Activated naive CD8-positive, alpha-beta T cell treated with anti-CD3 and anti-CD28 coated beads, Interleukin-2, amount 10 ng/mL, durations not matched to agents 7 days and 5 days (primary cell): ENCODE measurements around the gene PPP6C. TPM values are rescaled to one million over a fixed set of nuclear protein-coding genes. Genes with fewer than 3 reads are reported as not detected.
"Not testable (repeated sequence)": the region's sequence is repeated elsewhere in the genome, so short reads cannot be mapped to it uniquely, and the experiment has no call there.

Source experiments
- ATAC-seq: fragments of 150-1000 bp; cut with Tn5 transposase; one replicate; pipeline ENCODE4 v1.10.0; 2021; ENCODE audit warnings: low read depth, moderate library complexity
- POLR2A ChIA-PET: fragments of 350-600 bp; sonication (Branson Sonifier 250); formaldehyde crosslinking; loops from one replicate; lab custom pipeline; 2021; ENCODE audit warnings: antibody characterized with exemption; lab: Charles Lee
- DNase-seq: peaks from one replicate; pipeline ENCODE4 v3.0.0; 2021
- H3K27ac Mint-ChIP-seq: one replicate; pipeline ENCODE4 v1.8.0; 2022; ENCODE audit warnings: mild to moderate bottlenecking, mixed read lengths
- H3K27me3 Mint-ChIP-seq: one replicate; pipeline ENCODE4 v1.8.0; 2022; ENCODE audit warnings: mild to moderate bottlenecking, moderate library complexity, mixed read lengths
- H3K36me3 Mint-ChIP-seq: one replicate; pipeline ENCODE4 v1.8.0; 2021; ENCODE audit warnings: mild to moderate bottlenecking, mixed read lengths
- H3K4me1 Mint-ChIP-seq: one replicate; pipeline ENCODE4 v1.8.0; 2021; ENCODE audit warnings: mixed read lengths
- H3K4me3 Mint-ChIP-seq: one replicate; pipeline ENCODE4 v1.8.0; 2022; ENCODE audit warnings: mild to moderate bottlenecking, moderate library complexity, mixed read lengths
- H3K9me3 Mint-ChIP-seq: one replicate; pipeline ENCODE4 v1.8.0; 2021; ENCODE audit warnings: mixed read lengths
- total RNA-seq, 2 experiments: library from RNA; stranded (reverse); gene quantifications; one replicate each; pipeline ENCODE4 v1.2.3, GENCODE V29; 2021

The PPP6C gene
- 10 to 100 TPM; 48.8 to 50.4 TPM for total RNA-seq

DNA sequence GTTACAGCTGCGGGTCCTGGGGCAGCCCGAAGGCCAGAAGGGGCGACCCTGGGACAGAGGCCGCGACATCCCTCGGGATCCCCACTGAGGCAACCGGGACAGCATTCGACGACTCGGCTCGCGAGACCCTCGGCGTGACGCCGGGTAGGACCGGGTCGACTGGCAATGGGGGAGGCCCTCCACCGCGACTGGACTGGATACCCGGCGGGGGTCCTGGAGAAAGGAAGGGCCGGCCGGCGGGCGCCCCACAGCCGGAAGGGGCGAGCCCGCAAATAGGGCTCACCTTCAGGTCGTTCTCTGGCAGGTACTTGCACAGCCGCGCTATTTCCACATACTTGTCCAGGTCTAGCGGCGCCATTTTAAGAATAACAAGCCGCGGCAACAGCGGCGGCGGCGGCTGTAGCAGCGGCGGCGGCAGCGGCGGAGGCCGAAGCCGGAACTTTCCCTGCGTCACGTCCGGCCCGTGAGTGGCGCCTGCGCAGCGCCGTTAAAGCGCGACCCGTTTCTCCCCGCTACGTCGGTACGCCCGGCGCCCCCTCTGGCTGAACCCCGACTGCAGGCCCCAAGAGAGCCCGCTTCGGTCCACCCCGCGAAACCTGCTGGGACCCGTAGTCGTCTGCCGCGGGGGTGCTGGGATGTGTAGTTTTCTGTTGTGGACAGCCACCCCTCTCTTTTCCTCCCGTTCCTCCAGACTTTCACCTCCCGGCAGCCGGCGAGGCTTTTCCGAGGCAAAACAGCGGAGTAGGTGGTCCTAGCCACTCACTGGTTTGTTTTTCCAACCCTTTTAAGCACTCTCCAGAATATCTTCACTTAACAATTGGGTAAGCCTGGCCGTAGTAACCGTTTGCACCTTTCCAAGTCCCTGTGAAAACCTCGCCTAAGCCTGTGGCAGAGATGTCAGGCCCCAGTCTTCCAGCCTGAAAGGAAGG is at the start of gene PPP6C:
TSS of gene PPP6C (minus strand) at position 443 of the 929 bp plus-strand sequence. CDS start at position 358, 85 bp downstream.
- Mint-ChIP-seq H3K36me3 (no peaks in the 10 kb centered on the region), H3K4me1 (peaks cover 29% of the 10 kb centered on the region), H3K9me3 (no peaks in the 10 kb centered on the region), H3K27me3 (no peaks in the 10 kb centered on the region), H3K4me3 (peak within 1 kb of the TSS; percentile 96), H3K27ac (peak within 1 kb of the TSS; percentile 96)
- DNase-seq (peak; percentile 97), ATAC-seq (peak; percentile 98)
- POLR2A ChIA-PET = interaction anchor here (0.6 to 2.1 kb wide), 7 partner anchors 9 to 493 kb away, joined by 3 to 29 read pairs (median 4); partner anchors contain the start of genes GOLGA1, HSPA5 and RABEPK

DNA sequence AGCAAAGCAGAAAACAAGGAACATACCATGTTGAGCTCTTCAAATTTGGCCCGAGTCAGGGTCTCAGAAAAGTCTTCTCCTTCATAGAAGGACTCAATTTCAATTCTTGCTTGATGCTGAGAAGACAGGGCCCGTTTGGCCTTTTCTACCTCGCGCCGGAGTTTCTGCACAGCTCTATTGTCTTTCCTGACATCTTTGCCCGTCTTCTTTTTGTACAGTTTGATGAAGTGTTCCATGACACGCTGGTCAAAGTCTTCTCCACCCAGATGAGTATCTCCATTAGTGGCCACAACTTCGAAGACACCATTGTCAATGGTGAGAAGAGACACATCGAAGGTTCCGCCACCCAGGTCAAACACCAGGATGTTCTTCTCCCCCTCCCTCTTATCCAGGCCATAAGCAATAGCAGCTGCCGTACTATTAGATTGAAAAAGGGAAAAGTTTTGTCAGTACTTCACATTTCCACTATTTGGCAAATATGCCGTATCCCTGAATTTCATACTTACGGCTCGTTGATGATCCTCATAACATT is 49.4 kb upstream of the PPP6C start:
- Mint-ChIP-seq H3K27ac (peak overlapping the region; percentile 76), H3K27me3 (no peaks in the 10 kb centered on the region), H3K4me3 (peak overlapping the region; percentile 99), H3K9me3 (no peaks in the 10 kb centered on the region), H3K36me3 (peaks cover 40% of the 10 kb centered on the region), H3K4me1 (peaks cover 38% of the 10 kb centered on the region)
- no peak for DNase-seq
- POLR2A ChIA-PET = interaction anchor here (0.6 to 1.2 kb wide), 2 partner anchors 22 to 35 kb away, joined by 3 read pairs; partner anchors contain the start of gene GAPVD1
- no peak for ATAC-seq

DNA sequence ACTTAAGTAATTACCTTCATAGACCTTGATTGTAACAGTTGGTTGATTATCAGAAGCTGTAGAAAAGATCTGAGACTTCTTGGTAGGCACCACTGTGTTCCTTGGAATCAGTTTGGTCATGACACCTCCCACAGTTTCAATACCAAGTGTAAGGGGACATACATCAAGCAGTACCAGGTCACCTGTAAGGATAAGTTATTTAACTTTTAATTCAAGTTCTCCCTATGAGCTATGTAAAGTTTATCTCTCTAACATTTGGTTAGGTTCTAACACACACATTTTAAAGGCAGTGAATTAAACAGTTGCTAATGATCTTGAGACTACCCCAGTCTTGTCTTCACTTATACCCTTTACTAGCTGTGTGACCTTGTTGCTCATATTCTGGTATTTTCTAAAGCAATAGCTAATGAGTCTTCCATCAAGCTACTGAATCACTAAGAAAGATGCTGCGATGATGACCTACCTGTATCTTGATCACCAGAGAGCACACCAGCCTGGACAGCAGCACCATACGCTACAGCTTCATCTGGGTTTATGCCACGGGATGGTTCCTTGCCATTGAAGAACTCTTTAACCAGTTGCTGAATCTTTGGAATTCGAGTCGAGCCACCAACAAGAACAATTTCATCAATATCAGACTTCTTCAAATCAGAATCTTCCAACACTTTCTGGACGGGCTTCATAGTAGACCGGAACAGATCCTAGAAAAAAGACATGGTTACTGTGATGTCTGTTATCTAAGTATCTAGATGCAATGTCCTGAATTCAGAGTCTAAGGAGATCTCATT is 48.7 kb upstream of the PPP6C start:
- no peak for DNase-seq
- no peaks in the 10 kb centered on the region for H3K9me3 Mint-ChIP-seq
- POLR2A ChIA-PET = interaction anchor here (1.2 kb wide), 1 partner anchor 23 kb away, joined by 3 read pairs; the partner anchor contains the start of gene GAPVD1
- peaks cover 38% of the 10 kb centered on the region for H3K4me1 Mint-ChIP-seq
- peaks cover 44% of the 10 kb centered on the region for H3K36me3 Mint-ChIP-seq
- peak overlapping the region; percentile 76 for H3K27ac Mint-ChIP-seq
- H3K27me3 Mint-ChIP-seq = no peaks in the 10 kb centered on the region
- peak overlapping the region; percentile 99 for H3K4me3 Mint-ChIP-seq
- ATAC-seq = no peak

DNA sequence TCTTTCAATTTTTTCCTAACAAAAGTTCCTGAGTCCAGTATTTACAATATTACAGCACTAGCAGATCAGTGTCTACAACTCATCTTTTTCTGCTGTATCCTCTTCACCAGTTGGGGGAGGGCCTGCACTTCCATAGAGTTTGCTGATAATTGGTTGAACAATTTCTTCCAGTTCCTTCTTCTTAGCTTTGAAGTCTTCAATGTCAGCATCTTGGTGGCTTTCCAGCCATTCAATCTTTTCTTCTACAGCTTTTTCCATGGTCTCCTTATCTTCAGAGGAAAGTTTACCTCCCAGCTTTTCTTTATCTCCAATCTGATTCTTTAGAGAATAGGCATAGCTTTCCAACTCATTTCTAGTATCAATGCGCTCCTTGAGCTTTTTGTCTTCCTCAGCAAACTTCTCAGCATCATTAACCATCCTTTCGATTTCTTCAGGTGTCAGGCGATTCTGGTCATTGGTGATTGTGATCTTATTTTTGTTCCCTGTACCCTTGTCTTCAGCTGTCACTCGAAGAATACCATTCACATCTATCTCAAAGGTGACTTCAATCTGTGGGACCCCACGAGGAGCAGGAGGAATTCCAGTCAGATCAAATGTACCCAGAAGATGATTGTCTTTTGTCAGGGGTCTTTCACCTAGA is 47.0 kb upstream of the PPP6C start:
- not testable (repeated sequence) for ATAC-seq, H3K9me3 Mint-ChIP-seq, H3K27me3 Mint-ChIP-seq, DNase-seq
- POLR2A ChIA-PET = interaction anchor here (1.1 kb wide), 1 partner anchor 41 kb away, joined by 3 read pairs; no protein-coding TSS in a partner anchor
- Mint-ChIP-seq H3K27ac (peak overlapping the region; percentile 42), H3K4me1 (peaks cover 34% of the 10 kb centered on the region), H3K36me3 (peaks cover 45% of the 10 kb centered on the region), H3K4me3 (peak overlapping the region; percentile 55)

DNA sequence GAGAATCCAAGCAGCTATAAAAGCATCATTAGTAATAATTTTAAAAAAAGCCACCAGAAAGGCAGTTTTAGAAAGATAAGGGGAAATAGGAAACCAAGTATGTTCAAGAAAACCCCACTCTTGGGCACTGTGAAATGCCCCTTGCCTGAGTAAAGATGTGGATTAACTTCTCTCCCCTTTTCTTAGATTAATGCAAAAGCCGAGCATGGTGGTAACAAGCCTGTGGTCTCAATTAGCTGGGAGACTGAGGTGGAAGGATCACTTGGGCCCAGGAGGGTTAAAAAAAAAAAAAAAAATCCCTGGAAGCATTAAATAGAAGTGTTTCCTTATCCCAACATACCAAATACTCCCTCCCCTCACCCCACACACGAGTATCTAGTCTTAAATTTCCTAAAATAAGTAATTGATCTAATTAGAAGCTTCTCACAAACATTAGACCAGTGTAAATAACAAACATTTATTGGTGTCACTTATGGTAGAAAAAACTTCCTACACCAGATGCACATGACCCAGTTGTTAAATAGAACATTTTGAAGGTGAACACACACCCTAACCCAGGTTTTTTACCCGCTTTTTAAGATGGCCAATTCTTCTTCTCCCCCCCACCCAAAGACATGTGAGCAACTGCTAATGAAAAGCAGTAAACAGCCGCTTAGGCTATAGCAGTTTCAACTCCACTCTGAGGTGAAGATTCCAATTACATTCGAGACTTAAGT is 46.4 kb upstream of the PPP6C start:
- Mint-ChIP-seq H3K27me3 (no peaks in the 10 kb centered on the region), H3K4me3 (peak overlapping the region; percentile 55), H3K36me3 (peaks cover 42% of the 10 kb centered on the region), H3K27ac (peak overlapping the region; percentile 42), H3K9me3 (no peaks in the 10 kb centered on the region), H3K4me1 (peaks cover 34% of the 10 kb centered on the region)
- POLR2A ChIA-PET = no interaction called here
- no peak for ATAC-seq
- no peak for DNase-seq

DNA sequence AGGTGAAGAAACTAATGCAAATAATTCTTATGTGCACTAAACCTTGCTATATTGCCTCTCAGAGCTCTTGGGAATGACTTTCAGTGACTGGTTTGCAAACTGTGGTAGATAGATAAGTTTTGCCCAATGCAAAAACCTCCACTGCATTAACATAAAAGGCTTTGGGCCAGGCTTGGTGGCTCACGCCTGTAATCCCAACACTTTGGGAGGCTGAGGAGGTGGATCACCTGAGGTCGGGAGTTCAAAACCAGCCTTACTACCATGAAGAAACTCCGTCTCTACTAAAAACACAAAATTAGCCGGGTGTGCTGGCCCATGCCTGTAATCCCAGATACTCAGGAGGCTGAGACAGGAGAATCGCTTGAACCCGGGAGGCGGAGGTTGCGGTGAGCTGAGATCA is 44.5 kb upstream of the PPP6C start:
- H3K27ac Mint-ChIP-seq, ATAC-seq, H3K9me3 Mint-ChIP-seq, H3K27me3 Mint-ChIP-seq, DNase-seq, H3K4me3 Mint-ChIP-seq, POLR2A ChIA-PET: not testable (repeated sequence)
- peaks cover 31% of the 10 kb centered on the region for H3K4me1 Mint-ChIP-seq
- peaks cover 39% of the 10 kb centered on the region for H3K36me3 Mint-ChIP-seq

DNA sequence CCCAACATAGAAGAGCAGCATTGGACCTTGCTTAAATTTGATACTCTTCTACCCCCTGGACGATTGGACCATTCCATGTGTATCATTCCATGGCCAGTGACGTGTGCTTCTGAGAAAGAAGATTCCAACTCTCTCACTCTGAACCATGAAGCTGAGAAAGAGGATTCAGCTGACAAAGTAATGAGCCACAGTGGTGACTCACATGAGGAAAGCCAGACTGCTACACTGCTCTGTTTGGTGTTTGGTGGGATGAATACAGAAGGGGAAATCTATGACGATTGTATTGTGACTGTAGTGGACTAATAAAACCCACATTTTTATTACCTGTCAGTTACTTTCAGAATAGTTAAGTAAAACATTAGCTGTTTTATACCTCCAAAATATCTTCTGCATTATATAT is 44.1 kb upstream of the PPP6C start:
- DNase-seq (no peak), ATAC-seq (no peak)
- Mint-ChIP-seq H3K4me1 (peaks cover 26% of the 10 kb centered on the region), H3K9me3 (no peaks in the 10 kb centered on the region), H3K4me3 (no peak overlapping the region), H3K27me3 (no peaks in the 10 kb centered on the region), H3K27ac (no peak overlapping the region), H3K36me3 (peaks cover 35% of the 10 kb centered on the region)
- POLR2A ChIA-PET = no interaction called here

DNA sequence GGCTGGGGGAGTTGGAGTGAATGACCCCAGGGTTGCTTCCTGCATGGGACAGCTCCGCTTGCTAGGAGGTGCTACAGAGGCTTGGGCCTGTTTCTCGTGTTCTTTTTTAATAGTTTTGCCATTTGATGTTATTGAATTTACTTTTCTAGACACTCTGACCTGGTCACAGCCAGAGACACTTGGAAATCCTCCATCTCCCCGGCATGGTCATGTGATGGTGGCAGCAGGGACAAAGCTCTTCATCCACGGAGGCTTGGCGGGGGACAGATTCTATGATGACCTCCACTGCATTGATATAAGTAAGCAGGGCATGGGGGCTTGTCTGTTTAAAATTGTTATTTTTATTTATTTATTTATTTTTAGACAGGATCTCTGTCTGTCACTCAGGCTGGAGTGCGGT is 38.2 kb upstream of the PPP6C start:
- no peak for ATAC-seq
- DNase-seq = no peak
- H3K4me1 Mint-ChIP-seq = no peaks in the 10 kb centered on the region
- no peaks in the 10 kb centered on the region for H3K27me3 Mint-ChIP-seq
- H3K27ac Mint-ChIP-seq = no peak overlapping the region
- H3K4me3 Mint-ChIP-seq = no peak overlapping the region
- POLR2A ChIA-PET = no interaction called here
- H3K9me3 Mint-ChIP-seq = no peaks in the 10 kb centered on the region
- peaks cover 5% of the 10 kb centered on the region for H3K36me3 Mint-ChIP-seq

DNA sequence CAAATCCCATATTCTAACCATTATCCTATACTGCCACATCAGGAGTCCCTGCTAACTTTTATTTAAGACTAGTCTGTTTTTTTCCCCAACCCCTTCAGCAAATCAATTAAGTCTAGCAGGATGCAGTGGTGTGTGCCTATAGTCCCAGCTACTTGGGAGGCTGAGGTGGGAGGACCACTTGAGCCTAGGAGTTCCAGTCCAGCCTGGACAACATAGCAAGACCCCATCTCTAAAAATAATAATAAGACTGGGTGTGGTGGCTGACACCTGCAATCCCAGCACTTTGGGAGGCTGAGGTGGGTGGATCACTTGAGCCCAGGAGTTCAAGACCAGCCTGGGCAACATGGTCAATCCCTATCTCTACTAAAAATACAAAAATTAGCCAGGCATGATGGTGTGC is 35.3 kb upstream of the PPP6C start:
- H3K4me3 Mint-ChIP-seq, ATAC-seq, H3K27ac Mint-ChIP-seq, H3K36me3 Mint-ChIP-seq, DNase-seq, H3K4me1 Mint-ChIP-seq, H3K9me3 Mint-ChIP-seq, POLR2A ChIA-PET, H3K27me3 Mint-ChIP-seq: not testable (repeated sequence)

DNA sequence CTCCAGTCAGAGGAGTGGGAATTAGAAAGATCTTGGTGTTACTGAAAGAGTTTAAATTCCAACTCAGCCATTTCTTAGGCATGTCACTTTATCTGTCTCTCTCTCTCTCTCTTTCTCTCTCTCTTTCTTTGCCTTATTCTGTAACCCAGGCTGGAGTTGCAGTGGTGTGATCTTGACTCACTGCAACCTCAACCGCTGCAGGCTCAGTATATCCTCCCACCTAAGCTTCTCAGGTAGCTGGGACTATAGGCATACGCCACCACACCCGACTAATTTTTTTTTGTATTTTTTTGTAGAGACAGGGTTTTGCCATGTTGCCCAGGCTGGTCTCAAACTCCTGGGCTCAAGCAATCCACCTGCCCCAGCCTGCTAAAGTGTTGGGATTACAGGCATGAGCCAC is 29.0 kb upstream of the PPP6C start:
- H3K4me3 Mint-ChIP-seq = no peak overlapping the region
- POLR2A ChIA-PET = interaction anchor here (0.6 kb wide), 1 partner anchor 64 kb away, joined by 4 read pairs; no protein-coding TSS in a partner anchor
- ATAC-seq (no peak), DNase-seq (no peak)
- H3K36me3 Mint-ChIP-seq = peaks cover 6% of the 10 kb centered on the region
- no peaks in the 10 kb centered on the region for H3K27me3 Mint-ChIP-seq
- H3K27ac Mint-ChIP-seq = no peak overlapping the region
- no peaks in the 10 kb centered on the region for H3K4me1 Mint-ChIP-seq
- no peaks in the 10 kb centered on the region for H3K9me3 Mint-ChIP-seq

DNA sequence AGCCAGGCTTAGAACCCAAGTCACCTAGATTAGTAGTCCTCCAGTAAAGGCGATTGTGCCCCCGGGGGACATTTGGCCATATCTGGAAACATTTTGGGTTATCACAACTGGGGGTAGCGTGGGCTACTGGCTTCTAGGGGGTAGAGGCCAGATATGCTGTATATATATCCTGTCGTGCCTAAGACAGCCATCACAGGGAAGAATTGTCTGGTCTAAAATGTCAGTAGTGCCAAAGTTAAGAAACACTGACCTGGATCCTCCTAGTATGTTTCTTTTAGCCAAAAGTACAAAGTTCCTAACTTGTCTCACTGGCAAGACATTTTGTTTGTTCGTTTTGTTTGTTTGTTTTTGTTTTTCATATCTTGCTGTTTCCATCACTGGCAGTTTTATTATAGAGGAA is 24.6 kb upstream of the PPP6C start:
- Mint-ChIP-seq H3K36me3 (peaks cover 15% of the 10 kb centered on the region), H3K27ac (no peak overlapping the region), H3K27me3 (no peaks in the 10 kb centered on the region), H3K4me3 (no peak overlapping the region), H3K4me1 (no peaks in the 10 kb centered on the region), H3K9me3 (no peaks in the 10 kb centered on the region)
- DNase-seq (no peak), ATAC-seq (no peak)
- POLR2A ChIA-PET = no interaction called here

DNA sequence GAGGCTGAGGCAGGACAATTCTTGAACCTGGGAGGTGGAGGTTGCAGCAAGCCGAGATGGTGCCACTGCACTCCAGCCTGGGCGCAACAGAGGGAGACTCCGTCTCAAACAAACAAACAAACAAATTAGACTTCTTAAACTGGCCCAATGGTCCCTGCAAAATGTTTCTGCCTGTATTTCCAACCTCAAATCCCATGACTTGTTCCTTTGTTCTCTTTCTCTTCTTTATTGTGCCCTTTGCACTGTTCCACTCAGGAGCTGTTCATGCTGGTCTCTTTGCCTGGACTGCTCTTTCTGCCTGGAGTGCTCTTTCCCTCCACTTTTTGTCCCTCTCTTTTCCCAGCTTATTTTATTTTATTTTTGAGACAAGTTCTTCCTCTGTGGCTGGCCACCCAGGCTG is 14.9 kb upstream of the PPP6C start:
- peaks cover 9% of the 10 kb centered on the region for H3K4me1 Mint-ChIP-seq
- no peak for DNase-seq
- no peaks in the 10 kb centered on the region for H3K9me3 Mint-ChIP-seq
- ATAC-seq = no peak
- H3K27ac Mint-ChIP-seq = no peak overlapping the region
- H3K27me3 Mint-ChIP-seq = no peaks in the 10 kb centered on the region
- POLR2A ChIA-PET = interaction anchor here (0.8 kb wide), 1 partner anchor 10 kb away, joined by 6 read pairs; no protein-coding TSS in a partner anchor
- no peak overlapping the region for H3K4me3 Mint-ChIP-seq
- peaks cover 15% of the 10 kb centered on the region for H3K36me3 Mint-ChIP-seq
